DMS153 treated with DMSO at 0.1 percent for 48 hours (cell line): ENCODE measurements around the gene GEMIN7.
"Not testable (repeated sequence)": the region's sequence is repeated elsewhere in the genome, so short reads cannot be mapped to it uniquely, and the experiment has no call there.

Experiments
- DNase-seq: peaks from one replicate; lab custom pipeline; 2025; ENCODE audit not compliant: unreplicated experiment; lab: John Stamatoyannopoulos, UW

GEMIN7 gene

DNA sequence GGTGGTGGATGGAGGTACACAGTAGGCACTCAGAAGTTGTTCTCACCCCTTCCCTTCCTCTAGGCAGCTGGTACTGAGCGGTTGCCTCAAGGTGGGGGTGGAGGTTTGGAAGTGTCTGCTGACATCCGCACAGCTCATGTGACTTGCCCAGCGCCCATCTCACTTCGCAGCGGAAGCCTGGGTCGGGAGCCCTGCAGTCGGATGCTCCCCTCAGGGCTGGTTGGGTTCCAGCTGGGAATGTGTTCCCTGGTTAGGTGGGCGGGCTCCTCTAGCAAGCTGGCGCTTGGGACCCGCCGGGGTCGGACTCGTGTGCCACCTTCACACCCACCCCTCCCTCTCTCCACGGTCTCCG is 24.1 kb downstream of the GEMIN7 start:
- no peak for DNase-seq

DNA sequence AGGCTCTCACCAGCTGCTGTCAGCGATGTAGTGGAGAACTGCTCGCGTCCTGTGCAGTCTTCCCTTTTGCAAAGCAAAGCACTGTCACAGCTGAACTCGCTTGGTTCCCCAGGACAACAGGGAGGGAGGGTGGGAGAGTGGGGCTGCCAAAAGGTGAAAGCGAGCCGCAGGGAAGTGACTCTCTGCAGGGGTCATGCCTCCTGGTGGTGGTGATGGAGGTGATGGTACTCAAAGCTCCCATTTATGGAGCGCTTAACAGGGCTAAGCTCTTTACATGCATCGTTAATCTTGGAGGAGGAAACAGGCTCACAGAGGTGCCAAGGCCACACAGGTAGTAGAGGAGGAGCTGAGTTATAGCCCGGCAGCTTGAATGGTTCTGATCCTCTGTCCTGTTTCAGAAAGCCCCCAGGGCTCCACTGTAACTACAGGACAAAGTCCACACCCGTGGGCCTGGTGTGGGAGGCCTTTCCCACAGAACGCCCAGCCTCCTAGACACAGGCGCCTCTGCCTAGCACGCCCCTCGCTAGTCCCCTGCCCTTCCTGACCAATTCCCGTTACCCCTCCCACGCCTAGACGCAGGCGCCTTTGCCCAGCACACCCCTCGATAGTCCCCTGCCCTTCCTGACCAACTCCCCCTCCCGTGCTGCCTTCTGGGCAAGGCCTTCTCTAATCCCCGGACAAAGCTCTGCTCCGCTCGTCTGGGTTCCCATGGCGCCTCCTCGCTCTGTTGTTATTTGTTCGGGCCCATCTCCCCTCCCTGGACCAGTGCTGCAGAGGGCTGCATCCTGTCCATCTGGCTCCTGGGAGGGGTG is 24.7 kb downstream of the GEMIN7 start:
- DNase-seq, result peak; percentile 86

DNA sequence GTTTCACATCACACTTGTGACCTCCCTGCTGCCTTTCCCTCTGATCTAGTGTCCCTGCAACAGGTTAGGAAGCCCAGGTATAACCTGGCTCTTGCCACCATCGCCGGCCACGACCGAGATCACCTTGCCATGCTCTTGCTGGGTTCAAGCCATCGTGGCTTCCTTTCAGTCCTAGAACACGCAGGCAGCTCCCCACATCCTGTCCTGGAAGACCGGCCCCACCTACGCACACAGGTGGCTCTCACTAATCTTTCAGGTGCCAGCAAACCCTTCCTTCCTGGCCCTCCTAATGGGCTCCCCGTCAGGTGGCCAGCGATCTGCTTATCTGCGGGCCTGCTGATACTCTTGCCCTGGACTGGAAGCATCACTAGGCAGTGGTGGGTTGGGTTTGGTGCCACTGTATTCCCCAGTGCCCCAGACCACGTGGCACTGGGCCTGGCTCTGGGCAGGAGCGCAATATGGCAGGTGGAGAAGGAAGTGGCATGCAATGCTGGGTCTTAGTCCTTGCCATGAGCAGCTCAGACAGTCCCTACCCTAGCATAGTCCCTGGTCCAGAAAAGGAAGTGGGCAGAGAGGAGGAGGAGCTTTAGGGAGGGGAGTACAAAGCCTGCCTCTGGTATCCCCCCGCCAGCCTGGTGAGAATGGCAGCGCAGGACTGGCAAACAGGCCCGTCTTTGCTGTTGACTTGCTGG is 25.7 kb downstream of the GEMIN7 start:
- no peak for DNase-seq

DNA sequence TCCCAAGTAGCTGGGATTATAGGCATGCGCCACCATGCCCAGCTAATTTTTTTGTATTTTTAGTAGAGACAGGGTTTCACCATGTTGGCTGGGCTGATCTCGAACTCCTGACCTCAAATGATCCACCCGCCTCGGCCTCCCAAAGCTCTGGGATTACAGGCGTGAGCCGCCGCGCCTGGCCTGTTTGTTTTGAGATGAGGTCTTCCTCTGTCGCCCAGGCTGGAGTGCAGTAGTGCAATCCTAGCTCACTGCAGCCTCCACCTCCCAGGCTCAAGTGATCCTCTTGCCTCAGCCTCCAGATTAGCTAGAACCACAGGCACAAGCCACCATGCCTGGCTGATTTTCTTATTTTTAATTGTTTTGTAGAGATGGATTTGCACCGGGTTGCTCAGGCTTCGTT is 27.3 kb downstream of the GEMIN7 start:
- DNase-seq, result not testable (repeated sequence)

DNA sequence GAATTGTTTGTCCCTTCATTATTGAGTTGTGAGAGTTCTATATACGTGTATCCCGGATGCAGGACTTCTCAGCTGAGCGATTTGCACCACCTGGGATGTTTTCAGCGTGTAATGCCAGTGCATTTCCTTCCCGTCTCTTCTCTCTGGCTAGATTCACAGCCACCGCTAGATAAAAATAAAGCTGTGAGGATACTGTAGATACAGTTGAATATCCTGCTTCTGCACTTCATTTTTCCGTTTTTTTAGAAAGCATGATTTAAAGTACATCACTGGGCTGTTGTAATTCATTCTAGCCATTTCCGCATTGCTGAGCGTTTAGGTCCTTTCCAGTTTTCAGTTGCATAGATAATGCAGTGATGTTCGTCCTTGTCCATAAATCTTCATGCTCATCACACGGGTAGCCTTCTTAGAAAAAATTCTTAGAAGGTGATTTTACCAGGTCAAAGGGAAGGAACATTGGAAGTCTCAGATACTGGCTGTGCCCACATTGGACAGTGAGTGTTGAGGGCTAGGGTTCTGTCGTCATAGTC is 28.6 kb downstream of the GEMIN7 start:
- no peak for DNase-seq

DNA sequence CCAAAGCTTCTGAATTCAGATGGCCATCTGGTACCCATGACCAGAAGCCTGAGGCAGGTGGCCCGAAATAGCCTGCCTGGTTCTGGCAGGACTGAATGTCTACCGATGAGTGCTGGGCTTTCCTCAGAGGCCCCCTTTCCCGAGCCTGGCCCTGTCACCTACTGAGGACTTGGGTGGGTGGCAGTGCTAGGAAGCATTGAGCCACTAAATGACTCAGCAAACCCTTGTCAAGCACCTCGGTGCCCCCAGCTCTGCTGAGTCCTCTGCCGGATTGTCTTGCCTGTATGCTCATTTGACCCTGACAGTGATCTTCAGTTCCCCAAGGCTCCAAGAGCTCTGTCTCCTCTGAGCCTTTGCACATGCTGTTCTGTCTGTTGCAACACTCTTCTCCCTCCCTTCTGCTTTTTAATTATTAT is 31.8 kb downstream of the GEMIN7 start:
- no peak for DNase-seq

DNA sequence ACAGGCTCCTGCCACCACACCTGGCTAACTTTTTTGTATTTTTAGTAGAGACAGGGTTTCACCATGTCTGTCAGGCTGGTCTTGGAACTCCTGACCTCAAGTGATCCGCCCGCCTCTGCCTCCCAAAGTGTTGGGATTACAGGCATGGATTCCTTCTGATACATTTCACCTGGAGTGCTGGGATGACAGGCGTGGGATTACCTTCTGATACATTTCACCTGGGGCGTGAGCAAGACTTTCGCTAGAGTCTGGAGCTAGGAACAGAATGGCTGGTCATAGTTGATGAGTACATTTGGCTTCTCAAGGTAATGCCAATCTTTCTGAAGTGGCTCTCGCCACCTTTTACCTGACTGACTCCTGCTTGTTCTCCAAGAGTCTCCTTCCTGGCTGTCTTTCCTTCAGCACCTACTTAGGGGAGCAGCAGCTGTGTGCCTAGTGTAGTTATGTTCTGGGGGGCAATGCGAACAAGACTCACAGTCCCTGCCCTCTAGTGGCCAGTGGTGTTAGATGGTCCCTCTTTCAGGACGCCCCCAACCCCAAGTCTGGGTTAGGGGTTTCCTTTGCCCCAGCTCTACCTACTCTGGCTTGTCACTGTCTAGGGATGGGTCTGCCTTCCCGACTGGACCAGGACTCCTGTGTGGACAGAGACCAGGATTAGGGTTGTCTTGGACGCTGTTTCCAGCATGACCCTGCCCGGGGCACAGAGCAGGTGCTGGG is 33.2 kb downstream of the GEMIN7 start:
- DNase-seq, result no peak

DNA sequence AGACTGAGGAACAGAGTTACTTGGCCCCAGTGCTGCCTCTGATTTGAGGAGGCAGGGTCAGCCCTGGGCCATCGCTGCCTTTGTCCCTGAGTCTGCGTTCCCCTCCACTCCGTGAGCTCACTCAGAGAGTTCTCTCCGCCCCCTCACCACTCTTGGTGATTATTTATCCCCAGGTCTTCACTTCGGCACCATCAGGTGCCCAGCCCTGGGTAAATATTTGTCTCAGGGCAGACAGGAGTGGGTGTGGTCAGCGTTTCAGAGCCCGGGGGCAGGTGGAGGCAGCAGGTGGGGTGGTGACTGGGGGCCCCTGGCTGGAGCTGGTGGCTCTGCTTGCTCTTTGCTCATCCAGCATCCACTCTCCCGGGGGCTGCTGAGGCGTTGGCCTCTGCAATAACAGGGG is 34.6 kb downstream of the GEMIN7 start:
- DNase-seq, result peak; percentile 91

DNA sequence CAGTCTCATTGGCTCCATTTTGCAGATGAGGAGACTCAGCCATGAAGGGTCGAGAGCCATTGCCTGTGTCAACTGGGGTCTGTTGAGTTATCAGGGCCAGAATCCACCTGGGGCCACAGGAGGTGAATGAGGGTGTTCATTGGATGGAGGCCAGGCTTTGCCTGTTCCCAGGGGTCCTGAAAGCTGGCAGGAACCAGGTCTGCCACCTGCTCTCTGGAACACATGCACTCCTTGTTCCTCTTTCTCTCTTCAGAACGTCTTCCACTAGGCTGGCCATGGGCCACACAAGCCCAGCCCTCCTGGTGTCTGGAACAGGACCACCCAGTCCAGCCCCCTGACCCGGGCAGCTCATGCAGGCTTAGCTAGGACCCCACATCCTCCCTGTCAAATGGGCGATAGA is 35.1 kb downstream of the GEMIN7 start:
- DNase-seq, result no peak

DNA sequence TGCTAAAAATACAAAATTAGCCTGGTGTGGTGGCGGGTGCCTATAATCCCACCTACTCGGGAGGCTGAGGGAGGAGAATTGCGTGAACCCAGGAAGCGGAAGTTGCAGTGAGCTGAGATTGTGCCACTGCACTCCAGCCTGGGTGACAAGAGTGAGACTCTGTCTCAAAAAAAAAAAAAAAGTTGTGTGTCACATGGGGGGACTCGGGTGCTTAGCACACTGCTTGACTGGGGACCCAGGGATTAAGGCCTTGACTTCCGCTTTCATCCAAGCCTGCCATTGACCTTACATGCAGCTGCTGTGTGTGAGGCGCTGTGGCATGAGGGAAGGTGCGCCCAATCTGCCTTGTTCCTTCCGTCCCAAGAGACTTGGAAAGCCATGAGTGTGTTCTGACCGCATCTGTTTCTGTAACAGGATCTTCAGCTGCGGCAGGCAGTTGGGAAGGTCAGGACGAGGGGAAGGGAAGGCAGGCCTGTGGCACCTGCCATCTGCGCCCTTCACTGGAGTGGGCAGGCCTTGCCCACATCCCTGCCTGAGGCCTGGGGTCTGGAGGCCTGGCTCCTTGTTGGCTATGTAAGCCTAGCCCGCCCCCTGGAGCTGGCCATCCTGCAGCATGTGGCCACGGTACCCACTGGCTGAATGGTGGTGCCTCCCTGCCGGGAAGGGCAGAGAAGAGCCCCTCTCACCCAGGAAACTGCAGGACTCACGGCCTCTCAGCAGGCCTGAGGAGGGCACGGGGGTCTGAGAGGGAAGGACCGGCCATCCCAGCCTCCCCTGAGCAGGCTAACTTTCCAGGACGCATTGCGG is 37.0 kb downstream of the GEMIN7 start:
- peak; percentile 60 for DNase-seq

DNA sequence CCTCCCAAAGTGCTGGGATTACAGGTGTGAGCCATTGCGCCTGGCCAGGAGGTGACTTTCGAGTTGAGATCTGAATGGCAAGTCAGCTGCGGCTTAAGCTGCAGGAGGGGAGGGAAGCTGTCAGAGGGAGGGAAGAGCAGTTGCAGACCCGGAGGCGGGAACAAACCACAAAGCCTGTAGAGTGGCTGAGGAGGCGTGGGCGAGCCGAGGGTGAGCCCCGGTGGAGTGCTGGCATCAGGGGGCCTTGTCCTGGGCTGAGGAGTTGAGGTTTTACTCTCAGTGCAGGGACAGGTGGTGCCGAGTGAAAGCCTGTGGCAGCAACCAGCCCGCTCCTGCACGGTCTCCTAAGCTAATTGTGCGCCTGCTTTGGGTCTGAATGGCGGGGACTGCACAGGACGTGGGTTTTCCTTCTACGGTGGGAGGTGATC is 38.1 kb downstream of the GEMIN7 start:
- DNase-seq, result peak; percentile 45

DNA sequence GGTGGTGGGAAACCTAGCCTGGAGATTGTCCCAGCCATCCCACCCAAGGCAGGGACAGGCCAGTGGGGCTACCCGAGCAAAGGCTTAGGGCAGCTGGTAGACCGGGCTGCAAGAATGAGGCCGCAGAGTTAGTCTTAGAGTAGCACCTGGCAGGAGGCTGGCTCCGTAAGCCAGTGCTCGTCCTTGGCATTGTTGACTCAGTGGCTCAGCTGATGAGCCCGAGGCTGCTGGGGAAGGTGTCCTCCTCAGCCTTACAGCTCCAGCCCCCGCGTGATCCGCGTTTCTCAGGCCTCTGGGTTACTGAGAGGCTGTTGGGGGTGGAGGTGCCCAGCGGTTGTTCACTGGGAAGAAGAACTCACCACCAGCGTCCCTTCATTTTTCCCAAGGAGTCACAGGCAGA is 38.6 kb downstream of the GEMIN7 start:
- DNase-seq, result no peak

DNA sequence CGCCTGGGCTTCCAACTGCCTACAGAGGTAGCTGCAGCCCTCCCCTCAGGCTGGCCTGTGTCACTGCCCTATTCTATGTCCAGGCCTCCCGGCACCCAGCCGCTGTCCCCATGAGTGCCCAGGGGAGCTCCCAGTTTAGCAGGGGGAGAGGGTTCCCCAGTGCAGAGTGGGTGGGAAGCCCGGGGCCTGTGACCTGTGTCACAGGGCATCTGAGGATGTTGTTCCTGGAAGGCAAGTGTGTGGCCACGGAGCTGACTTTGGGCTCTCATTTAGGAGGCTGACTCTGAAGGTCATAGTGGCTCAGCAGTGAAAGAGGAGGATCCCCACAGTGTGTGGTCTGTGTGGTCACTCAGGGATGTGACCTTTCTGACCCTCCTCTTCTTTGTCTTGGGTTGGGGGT is 39.0 kb downstream of the GEMIN7 start:
- no peak for DNase-seq

DNA sequence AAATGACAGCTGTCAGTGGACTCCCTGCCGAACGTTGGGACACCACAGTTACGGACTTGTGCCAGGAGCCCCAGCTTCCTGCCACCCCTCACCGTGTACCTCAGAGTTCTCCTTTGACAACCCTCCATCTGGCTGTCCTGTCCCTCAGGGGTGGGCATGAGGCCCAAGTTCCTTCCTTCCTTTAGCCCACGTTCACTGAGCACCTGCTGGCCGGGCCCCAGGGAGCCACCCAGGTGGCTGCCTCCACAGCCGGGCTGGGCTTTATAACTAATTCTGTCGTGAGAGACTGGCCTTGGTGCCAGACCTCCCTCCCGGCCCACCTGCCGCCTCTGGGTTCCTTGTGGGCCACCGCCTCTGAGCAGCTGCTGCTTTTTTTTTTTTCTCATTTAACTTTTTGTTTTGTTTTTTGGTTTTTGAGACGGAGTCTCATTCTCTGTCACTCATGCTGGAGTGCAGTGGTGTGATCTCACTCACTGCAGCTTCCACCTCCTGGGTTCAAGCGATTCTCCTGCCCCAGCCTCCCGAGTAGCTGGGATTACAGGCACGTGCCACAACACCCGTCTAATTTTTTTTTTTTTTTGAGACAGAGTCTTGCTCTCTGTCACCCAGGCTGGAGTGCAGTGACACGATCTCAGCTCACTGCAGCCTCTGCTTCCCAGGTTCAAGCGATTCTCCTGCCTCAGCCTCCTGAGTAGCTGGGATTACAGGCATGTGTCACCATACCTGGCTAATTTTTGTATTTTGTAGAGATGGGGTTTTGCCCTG is 39.7 kb downstream of the GEMIN7 start:
- DNase-seq, result not testable (repeated sequence)

DNA sequence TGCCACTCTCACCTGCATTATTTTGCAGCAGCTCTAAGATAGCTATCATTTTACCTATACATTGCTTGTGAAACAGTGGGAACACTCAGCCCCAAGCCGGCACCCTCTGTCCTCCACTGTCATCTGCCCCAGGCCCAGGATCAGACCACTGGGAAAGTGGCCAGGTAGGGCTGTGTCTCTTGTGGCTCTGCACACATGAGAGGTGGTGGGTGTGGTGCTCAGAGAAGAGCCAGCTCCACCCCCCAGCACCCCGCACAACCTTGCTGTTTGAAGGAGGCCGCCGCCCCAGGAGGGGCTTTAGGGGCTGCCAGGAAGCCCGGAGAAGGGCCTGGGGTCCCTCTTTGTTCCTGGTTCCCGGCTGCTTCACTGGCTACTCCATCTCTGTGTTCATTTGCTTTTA is 40.5 kb downstream of the GEMIN7 start:
- no peak for DNase-seq

DNA sequence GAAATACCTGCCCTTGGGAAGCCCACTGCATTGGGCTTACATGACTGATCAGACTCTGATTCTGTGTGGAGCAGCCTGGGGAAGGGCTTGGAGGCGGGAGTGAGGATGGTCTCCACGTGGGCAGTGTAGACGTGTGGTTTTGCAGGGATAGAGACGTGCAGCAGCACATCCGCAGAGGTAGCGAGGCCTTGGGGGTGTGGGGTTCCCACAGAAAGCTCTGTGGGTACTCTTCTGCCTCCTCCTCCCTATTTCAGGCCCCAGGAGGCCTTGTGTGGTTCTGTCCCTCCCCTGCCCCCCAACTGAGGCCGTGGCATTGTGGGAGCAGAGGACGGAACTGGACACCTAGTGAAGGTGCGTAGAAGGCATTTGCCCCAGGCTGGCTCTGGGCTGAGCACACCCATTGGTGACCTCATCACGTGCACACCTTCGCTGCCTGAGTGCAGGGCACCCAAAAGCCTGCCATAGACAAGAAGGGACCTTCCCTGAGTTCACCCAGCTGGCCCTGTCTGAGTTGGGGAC is 42.8 kb downstream of the GEMIN7 start:
- no peak for DNase-seq

DNA sequence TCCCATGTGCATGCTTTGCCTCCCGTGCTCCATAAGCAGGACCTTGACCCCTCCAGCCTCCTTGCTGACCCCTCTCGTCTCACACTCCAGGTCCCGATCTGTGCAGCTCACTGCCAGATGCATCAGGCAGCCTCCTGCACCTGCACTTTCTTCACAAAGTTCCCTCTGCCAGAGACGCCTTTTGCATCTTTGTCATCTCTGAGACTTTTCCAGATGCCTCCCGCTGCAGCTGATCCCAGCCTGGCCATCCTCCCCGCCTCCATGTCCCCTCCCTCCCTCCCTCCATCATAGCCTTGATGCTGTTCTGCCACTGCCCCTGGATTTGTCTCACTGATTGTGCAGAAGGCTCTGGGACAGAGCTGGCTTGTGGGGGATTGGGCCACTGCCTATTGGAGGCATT is 43.8 kb downstream of the GEMIN7 start:
- DNase-seq, result no peak

DNA sequence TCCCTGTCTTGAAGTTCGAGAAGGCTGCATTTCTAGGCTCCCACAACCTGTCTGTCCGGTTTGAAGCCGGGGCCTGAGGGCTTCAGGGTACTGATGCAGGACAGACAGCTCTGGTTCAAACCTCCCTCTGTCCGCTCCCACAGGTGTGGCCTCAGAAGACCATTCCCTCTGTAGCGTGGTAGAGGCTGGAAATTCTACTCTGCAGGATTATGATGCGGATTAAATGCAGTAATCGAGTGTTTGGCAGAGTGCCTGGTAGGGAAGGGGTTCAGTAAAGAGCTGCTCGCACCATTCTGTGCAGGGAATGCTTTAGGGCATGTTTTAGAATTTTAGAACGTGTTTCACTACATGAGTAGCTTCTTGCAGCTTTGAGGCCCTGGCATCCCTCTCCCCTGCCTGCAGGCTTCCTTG is 44.4 kb downstream of the GEMIN7 start:
- DNase-seq, result no peak

DNA sequence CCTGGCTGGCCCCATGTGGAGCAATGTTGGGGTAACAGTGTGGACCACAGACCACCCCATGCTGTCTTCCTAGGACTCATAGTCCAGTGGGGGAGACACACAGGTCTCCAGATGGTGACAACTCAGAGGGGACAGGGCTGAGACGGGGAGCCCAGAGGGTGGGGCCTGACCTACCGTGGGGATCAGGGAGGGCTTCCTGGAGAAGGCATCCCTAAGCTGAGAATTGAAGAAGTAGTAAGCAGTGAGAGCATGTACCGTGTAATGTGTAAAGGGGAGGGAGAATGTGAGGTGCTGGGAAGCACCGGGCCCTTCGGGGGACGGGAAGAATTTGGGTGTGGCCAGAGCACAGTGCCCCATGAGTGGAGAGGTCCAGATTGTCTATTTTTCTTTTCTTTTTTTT is 45.0 kb downstream of the GEMIN7 start:
- no peak for DNase-seq

DNA sequence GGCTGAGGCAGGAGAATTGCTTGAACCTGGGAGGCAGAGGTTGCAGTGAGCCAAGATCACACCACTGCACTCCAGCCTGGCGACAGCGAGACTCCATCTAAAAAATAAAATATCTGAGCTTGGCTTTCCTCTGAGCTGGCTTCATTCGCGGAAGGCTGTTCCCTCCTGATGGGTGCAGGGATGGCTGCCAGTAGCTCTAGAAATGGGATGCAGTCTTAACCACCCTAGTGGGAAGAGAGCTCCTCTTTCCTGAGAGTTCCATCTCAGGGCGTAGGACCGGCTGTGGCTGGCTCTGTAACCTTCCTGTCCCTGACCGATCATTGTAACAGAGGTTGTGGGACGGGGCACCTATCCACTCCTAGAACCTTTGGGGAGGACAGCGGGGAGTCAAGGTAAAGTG is 46.3 kb downstream of the GEMIN7 start:
- DNase-seq, result no peak
